Jurkat, Clone E6-1 (cell line): ENCODE results near the gene RAB4A.
A peak's percentile ranks its signal among the peaks of the same experiment; 100 is the strongest.

Experiments used
- DNase-seq: peaks from one replicate; pipeline ENCODE4 v3.0.0-alpha.2; 2011; ENCODE audit warnings: low read depth, low spot score
- H3K4me3 ChIP-seq: 2 replicates; pipeline ENCODE4 v1.5.1; 2011; ENCODE audit warnings: mild to moderate bottlenecking, low read length, control low read depth, moderate library complexity

The RAB4A gene

DNA sequence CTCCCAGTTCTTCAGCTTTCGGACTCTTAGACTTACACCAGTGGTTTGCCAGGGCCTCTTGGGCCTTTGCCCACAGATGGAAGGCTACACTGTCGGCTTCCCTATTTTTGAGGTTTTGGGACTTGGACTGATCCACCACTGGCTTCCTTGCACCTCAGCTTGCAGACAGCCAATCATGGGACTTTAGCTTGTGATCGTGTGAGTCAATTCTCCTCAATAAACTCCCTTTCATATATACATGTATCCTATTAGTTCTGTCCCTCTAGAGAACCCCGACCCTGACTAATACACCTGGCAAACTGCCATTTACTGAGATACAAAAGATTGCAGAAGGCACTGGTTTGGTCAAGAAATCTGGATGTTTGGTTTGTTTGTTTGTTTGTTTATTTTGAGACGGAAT is 6.4 kb upstream of the RAB4A start:
- H3K4me3 ChIP-seq = no peak overlapping the region
- DNase-seq = no peak

GRCh38 chr1:229266274-229266673 is 4.6 kb upstream of the RAB4A start:
- no peak overlapping the region for H3K4me3 ChIP-seq
- no peak for DNase-seq

DNA sequence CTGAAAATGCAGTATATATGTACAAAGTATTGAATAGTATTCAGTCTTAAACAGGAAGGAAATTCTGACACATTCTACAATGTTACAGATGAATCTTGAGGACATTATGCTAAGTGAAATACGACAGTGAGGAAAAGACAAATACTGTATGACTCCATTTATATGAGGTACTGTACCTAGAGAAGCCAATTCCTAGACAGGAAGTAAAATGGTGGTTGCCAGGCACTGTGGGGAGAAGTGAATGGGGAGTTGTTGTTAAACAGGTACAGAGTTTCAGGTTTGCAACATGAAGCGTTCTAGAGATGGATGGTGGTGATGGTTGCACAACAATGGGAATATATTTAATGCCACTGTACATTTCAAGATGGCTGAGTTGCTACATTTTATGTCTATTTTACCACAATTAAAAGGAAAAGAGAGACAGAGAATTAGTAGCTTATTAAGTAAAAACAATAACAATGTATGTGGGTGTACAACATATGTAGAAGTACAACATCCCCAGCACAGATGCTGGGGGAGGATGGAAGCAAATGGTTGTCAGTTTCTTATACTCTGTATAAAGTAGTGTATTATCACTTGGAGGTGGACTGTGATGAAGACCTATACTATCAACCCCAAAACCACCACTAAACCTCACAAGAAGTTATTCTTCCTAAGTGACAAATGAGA is 3.9 kb upstream of the RAB4A start:
- no peak overlapping the region for H3K4me3 ChIP-seq
- no peak for DNase-seq

DNA sequence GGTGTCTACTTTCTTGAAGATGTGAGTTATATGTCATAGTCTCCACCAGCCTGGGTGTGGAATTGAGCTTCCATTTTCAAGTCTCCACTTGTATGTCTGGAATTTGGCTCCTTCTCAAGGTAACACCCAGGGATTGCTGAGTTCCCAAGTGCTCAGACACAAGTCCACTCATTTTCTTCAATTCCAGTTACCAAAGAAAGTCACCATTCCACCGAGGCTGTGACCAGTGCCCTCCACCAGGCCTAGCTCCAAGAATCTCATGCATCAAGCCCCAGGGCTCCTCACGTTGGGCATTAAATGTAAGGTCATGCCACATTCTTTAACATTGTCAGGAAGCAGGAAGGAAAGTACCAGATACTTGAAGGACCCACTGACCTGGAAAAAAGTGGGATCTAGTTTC is 2.4 kb upstream of the RAB4A start:
- no peak for DNase-seq
- H3K4me3 ChIP-seq = no peak overlapping the region

- no peak for DNase-seq
- peak overlapping the region; percentile 80 for H3K4me3 ChIP-seq
Measured at GRCh38 chr1:229271448-229272159, 693 bp downstream of the RAB4A start.

DNA sequence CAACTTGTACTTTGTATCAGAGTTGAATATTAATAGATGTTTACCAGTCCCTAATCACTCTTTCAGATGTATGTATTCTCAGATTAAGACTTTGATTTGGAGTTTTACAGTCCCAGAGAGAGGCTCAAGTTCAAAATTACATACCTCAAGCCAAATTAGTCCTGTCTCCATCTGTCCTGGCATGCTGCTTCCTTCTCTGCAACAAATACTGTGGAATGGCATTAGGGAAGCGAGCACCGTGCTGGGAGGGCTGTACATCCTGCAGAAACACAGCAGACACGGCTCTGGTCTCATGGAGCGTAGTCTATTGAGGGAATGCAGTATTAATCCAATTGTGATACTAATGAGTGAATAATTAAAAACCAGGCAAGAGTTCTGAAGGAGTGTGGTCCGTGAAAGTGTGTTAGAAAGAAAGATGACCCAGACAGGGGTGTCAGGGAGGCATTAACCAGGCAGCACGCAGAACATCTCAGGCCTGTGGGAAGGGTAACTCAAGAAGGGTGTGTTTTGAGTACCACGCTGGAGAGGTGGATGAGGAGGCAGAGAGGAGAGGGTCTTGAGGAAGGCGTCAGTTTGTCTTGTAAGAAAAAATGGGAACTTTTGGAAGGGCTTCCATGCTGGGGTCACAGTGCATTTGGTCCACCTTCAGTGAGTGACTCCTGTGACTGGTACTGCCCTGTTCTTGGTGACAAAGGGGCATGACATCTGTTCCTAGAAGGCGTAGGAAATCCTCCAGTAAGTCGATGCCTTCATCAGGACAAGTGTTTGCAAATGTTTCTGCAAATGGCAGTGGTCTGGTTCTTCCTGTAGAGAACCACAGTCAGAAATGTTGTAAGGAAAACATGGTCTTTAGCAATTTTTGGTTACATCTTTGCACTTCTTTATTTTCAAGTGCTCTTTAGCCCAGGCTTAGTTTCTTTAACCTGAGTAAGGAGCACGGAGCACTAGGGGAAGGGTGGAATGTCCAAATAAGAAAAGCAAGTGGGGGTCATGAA is 1.6 kb downstream of the RAB4A start:
- no peak for DNase-seq

GRCh38 chr1:229273507-229274232 is 2.8 kb downstream of the RAB4A start:
- DNase-seq = no peak
- H3K4me3 ChIP-seq = no peak overlapping the region

More for the DNA sequence above, 1.6 kb downstream of the RAB4A start:
- peak overlapping the region; percentile 80 for H3K4me3 ChIP-seq

GRCh38 chr1:229275005-229275404 is 4.1 kb downstream of the RAB4A start:
- H3K4me3 ChIP-seq = no peak overlapping the region
- DNase-seq = no peak

DNA sequence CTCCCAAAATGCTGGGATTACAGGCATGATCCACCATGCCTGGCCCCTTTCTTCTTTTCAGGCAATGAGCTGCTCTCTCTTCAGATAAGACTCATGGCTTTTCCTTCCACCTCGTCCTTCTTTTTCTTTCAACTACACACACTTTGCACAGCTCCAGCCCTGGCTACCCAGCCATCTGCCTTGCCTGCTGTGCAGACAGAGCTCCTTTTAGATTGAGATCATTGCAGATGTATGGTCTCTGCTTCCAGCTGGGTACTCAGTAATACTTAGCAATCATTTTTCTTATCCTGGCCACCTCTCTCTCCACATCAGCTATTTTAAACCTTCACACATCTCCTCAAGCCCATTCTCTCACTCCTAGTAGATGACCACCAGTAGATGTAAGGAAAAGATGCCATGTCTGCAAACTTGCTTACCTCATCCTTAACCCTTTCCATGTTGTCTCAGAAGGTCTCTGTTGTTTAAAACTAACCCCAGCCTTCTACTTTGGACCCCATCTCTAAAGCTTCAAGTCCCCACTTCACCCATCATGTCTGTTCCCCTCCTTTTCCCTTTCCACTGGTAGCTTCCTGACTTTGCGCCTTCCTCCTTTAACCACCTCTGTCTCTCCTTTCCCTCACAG is 7.3 kb downstream of the RAB4A start:
- no peak overlapping the region for H3K4me3 ChIP-seq
- DNase-seq = no peak

- DNase-seq = no peak
- H3K4me3 ChIP-seq = no peak overlapping the region
Measured at GRCh38 chr1:229279242-229279641, 8.3 kb downstream of the RAB4A start.

DNA sequence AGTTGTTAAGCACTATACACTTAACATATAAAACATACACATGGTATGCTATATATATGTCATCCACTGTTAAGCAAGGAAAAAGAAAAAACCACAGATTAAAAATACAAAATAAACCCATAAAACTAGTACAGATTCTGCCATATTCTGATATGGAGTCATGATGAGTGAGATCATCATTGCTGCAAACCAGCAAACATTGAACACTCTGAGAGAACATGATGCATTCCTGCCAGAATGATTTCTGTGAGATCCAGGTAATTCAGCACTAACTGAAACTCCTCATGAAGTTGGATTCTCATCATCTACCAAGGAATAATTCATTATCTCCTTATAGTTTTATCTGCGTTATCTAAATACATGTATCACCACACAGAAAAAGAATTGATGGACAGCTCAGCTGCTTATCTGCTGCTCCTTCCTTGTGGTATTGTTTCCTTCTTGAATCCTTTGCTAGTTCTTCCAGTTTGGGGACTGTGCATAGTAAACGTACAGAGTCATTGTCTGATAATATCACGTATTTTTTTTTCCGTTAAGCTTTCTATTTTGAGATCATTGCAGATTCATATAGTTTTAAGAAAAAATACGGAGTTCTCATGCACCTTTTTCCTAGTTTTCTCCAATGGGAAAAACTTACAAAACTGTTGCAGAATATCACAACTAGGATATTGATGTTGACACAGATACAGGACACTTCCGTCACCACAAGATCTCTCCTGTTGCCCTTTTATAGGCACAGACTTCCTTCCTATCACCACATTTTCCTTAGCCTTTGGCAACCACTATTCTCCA is 9.3 kb downstream of the RAB4A start:
- no peak overlapping the region for H3K4me3 ChIP-seq
- DNase-seq = no peak

DNA sequence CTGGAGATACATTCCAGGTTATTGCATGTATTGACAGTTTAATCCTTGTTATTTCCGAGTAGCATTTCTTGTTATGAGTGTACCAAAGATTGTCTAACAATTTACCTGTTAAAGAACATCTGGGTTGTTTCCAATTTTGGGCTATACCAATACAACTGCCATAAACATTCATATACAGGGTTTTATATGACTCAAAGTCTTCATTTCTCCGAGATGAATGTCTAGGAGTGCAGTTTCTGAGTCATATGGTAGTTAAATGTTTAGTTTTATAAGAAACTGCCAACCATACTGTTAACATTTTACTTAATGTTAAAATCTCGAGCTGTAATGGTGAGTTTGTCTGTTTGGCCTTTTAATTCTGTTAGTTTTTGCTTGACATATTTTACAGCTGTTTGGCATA is 10.0 kb downstream of the RAB4A start:
- DNase-seq = no peak
- no peak overlapping the region for H3K4me3 ChIP-seq

GRCh38 chr1:229281339-229281926 is 10.5 kb downstream of the RAB4A start:
- H3K4me3 ChIP-seq = no peak overlapping the region
- no peak for DNase-seq

- no peak for DNase-seq
- no peak overlapping the region for H3K4me3 ChIP-seq
Measured at GRCh38 chr1:229282295-229282823, 11.4 kb downstream of the RAB4A start.

DNA sequence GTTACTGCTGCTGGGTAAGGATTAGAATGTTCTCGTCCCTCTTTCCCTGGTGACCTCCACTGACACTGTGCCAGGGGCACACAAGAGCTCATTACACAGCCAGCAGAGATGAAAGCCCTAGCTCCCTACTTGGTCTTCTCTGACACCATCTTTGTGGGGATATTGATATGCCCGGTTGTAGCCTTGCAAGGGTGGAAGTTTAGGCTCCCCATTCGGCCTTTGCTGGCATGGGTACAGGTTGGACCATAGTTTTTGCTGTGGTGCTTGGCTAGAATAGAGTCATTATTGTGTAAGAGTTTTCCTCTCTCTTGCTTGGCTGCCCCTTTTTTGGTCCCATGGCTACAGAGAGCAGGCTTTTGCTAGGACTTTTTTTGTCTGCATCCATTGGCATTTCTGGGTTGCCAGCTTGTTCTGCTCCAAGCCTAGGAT is 12.3 kb downstream of the RAB4A start:
- DNase-seq = no peak
- no peak overlapping the region for H3K4me3 ChIP-seq

GRCh38 chr1:229284887-229285286 is 14.0 kb downstream of the RAB4A start:
- DNase-seq = no peak
- H3K4me3 ChIP-seq = no peak overlapping the region

- DNase-seq = no peak
- H3K4me3 ChIP-seq = no peak overlapping the region
Measured at GRCh38 chr1:229285440-229285839, 14.5 kb downstream of the RAB4A start.
